NOMO-1 (cell line): ENCODE measurements around the gene ADISSP.

Source experiments
- DNase-seq, 2 experiments: peaks; one replicate each; lab custom pipeline; 2025; ENCODE audit not compliant: unreplicated experiment in 2 of 2; lab: John Stamatoyannopoulos, UW

The ADISSP gene

GRCh38 chr20:3767427-3768341, at the start of gene ADISSP:
ADISSP (minus strand) TSS chr20:3767753; CDS start chr20:3760100, 7,653 bp downstream.
- peak; percentile 96 to 99 for DNase-seq

- DNase-seq: no peak
Observed at GRCh38 chr20:3815703-3816315, 48.3 kb upstream of the ADISSP start.

GRCh38 chr20:3814928-3815495, 47.5 kb upstream of the ADISSP start:
- DNase-seq: no peak

- DNase-seq: no peak
Observed at GRCh38 chr20:3813848-3814581, 46.5 kb upstream of the ADISSP start.

- no peak for DNase-seq
Observed at GRCh38 chr20:3812975-3813847, 45.7 kb upstream of the ADISSP start.

- no peak for DNase-seq
Observed at GRCh38 chr20:3812259-3812681, 44.7 kb upstream of the ADISSP start.

- peak; percentile 93 for DNase-seq
Observed at GRCh38 chr20:3811467-3812258, 44.1 kb upstream of the ADISSP start.

- no peak for DNase-seq
Observed at GRCh38 chr20:3808544-3808943, 41.0 kb upstream of the ADISSP start.

GRCh38 chr20:3804781-3805180, 37.2 kb upstream of the ADISSP start:
- DNase-seq: no peak

GRCh38 chr20:3804254-3804751, 36.8 kb upstream of the ADISSP start:
- DNase-seq: peak; percentile 21 to 27

- no peak for DNase-seq
Observed at GRCh38 chr20:3803854-3804253, 36.3 kb upstream of the ADISSP start.

GRCh38 chr20:3803289-3803688, 35.7 kb upstream of the ADISSP start:
- no peak for DNase-seq

- no peak for DNase-seq
Observed at GRCh38 chr20:3802524-3803239, 35.1 kb upstream of the ADISSP start.

- no peak for DNase-seq
Observed at GRCh38 chr20:3801846-3802245, 34.3 kb upstream of the ADISSP start.

- no peak for DNase-seq
Observed at GRCh38 chr20:3801299-3801698, 33.7 kb upstream of the ADISSP start.

- no peak for DNase-seq
Observed at GRCh38 chr20:3800878-3801260, 33.3 kb upstream of the ADISSP start.

- no peak for DNase-seq
Observed at GRCh38 chr20:3800256-3800877, 32.8 kb upstream of the ADISSP start.

GRCh38 chr20:3798908-3799248, 31.3 kb upstream of the ADISSP start:
- DNase-seq: no peak
